ENCODE measurements around the gene POU3F3.

Gene POU3F3

GRCh38 chr2:104852090-104852666, 1.7 kb upstream of the POU3F3 start:
- intact Hi-C loops (cut with micrococcal nuclease): no loop called here
- Mint-ChIP-seq H3K4me3 (peak overlapping the region; percentile 92), H3K27ac (no peak overlapping the region), H3K4me1 (ENCODE audit: low read depth) (peaks cover 66% of the 10 kb centered on the region), H3K9me3 (no peaks in the 10 kb centered on the region), H3K36me3 (ENCODE audit: low read depth) (no peaks in the 10 kb centered on the region), H3K27me3 (peaks cover 84% of the 10 kb centered on the region)

- intact Hi-C loops (cut with micrococcal nuclease): no loop called here
- H3K27me3 Mint-ChIP-seq: peaks cover 81% of the 10 kb centered on the region
- H3K4me3 Mint-ChIP-seq: peak overlapping the region; percentile 92
These were observed 744 bp downstream of the POU3F3 start for GRCh38 chr2:104854498-104855220.

GRCh38 chr2:104855221-104856085, 1.5 kb downstream of the POU3F3 start:
- Mint-ChIP-seq H3K36me3 (ENCODE audit: low read depth) (no peaks in the 10 kb centered on the region), H3K27me3 (peaks cover 82% of the 10 kb centered on the region), H3K27ac (no peak overlapping the region), H3K4me3 (no peak overlapping the region), H3K9me3 (no peaks in the 10 kb centered on the region), H3K4me1 (ENCODE audit: low read depth) (peaks cover 64% of the 10 kb centered on the region)
- intact Hi-C loops (cut with micrococcal nuclease): no loop called here

More at GRCh38 chr2:104854498-104855220, 744 bp downstream of the POU3F3 start:
- H3K36me3 Mint-ChIP-seq (ENCODE audit: low read depth): no peaks in the 10 kb centered on the region
- no peak overlapping the region for H3K27ac Mint-ChIP-seq
- H3K9me3 Mint-ChIP-seq: no peaks in the 10 kb centered on the region
- peaks cover 69% of the 10 kb centered on the region for H3K4me1 Mint-ChIP-seq (ENCODE audit: low read depth)

GRCh38 chr2:104856086-104856972, 2.4 kb downstream of the POU3F3 start:
- no peaks in the 10 kb centered on the region for H3K36me3 Mint-ChIP-seq (ENCODE audit: low read depth)
- H3K9me3 Mint-ChIP-seq: no peaks in the 10 kb centered on the region
- H3K27ac Mint-ChIP-seq: no peak overlapping the region
- peak overlapping the region; percentile 48 for H3K4me3 Mint-ChIP-seq
- H3K27me3 Mint-ChIP-seq: peaks cover 78% of the 10 kb centered on the region
- intact Hi-C loops (cut with micrococcal nuclease): no loop called here
- H3K4me1 Mint-ChIP-seq (ENCODE audit: low read depth): peaks cover 57% of the 10 kb centered on the region

- peaks cover 78% of the 10 kb centered on the region for H3K27me3 Mint-ChIP-seq
- H3K27ac Mint-ChIP-seq: no peak overlapping the region
- peak overlapping the region; percentile 53 for H3K4me3 Mint-ChIP-seq
- intact Hi-C loops (cut with micrococcal nuclease): no loop called here
- H3K9me3 Mint-ChIP-seq: no peaks in the 10 kb centered on the region
- peaks cover 58% of the 10 kb centered on the region for H3K4me1 Mint-ChIP-seq (ENCODE audit: low read depth)
- no peaks in the 10 kb centered on the region for H3K36me3 Mint-ChIP-seq (ENCODE audit: low read depth)
These were observed 3.0 kb downstream of the POU3F3 start for GRCh38 chr2:104856973-104857261.

GRCh38 chr2:104857262-104858005, 3.5 kb downstream of the POU3F3 start:
- Mint-ChIP-seq H3K9me3 (no peaks in the 10 kb centered on the region), H3K36me3 (ENCODE audit: low read depth) (no peaks in the 10 kb centered on the region), H3K27me3 (peaks cover 77% of the 10 kb centered on the region), H3K4me3 (peak overlapping the region; percentile 53), H3K4me1 (ENCODE audit: low read depth) (peaks cover 58% of the 10 kb centered on the region), H3K27ac (no peak overlapping the region)
- intact Hi-C loops (cut with micrococcal nuclease): no loop called here

GRCh38 chr2:104858006-104858978, 4.4 kb downstream of the POU3F3 start:
- Mint-ChIP-seq H3K36me3 (ENCODE audit: low read depth) (no peaks in the 10 kb centered on the region), H3K27ac (no peak overlapping the region), H3K9me3 (no peaks in the 10 kb centered on the region), H3K27me3 (peaks cover 75% of the 10 kb centered on the region), H3K4me1 (ENCODE audit: low read depth) (peaks cover 51% of the 10 kb centered on the region), H3K4me3 (no peak overlapping the region)
- intact Hi-C loops (cut with micrococcal nuclease): no loop called here

GRCh38 chr2:104859291-104859765, 5.4 kb downstream of the POU3F3 start:
- Mint-ChIP-seq H3K4me1 (ENCODE audit: low read depth) (peaks cover 52% of the 10 kb centered on the region), H3K4me3 (no peak overlapping the region), H3K9me3 (no peaks in the 10 kb centered on the region), H3K27me3 (peaks cover 75% of the 10 kb centered on the region), H3K36me3 (ENCODE audit: low read depth) (no peaks in the 10 kb centered on the region), H3K27ac (no peak overlapping the region)
- intact Hi-C loops (cut with micrococcal nuclease): no loop called here

GRCh38 chr2:104859766-104860450, 6.0 kb downstream of the POU3F3 start:
- Mint-ChIP-seq H3K4me1 (ENCODE audit: low read depth) (peaks cover 46% of the 10 kb centered on the region), H3K27me3 (peaks cover 75% of the 10 kb centered on the region), H3K27ac (no peak overlapping the region), H3K9me3 (no peaks in the 10 kb centered on the region), H3K4me3 (no peak overlapping the region), H3K36me3 (ENCODE audit: low read depth) (no peaks in the 10 kb centered on the region)
- intact Hi-C loops (cut with micrococcal nuclease): loop anchor here (5.0 kb wide), 1 partner anchor 177 kb away; the partner anchor contains the start of gene MRPS9

GRCh38 chr2:104860451-104860790, 6.5 kb downstream of the POU3F3 start:
- H3K4me3 Mint-ChIP-seq: no peak overlapping the region
- no peaks in the 10 kb centered on the region for H3K36me3 Mint-ChIP-seq (ENCODE audit: low read depth)
- H3K27me3 Mint-ChIP-seq: peaks cover 80% of the 10 kb centered on the region
- intact Hi-C loops (cut with micrococcal nuclease): loop anchor here (5.0 kb wide), 1 partner anchor 177 kb away; the partner anchor contains the start of gene MRPS9
- no peak overlapping the region for H3K27ac Mint-ChIP-seq
- H3K9me3 Mint-ChIP-seq: no peaks in the 10 kb centered on the region
- peaks cover 46% of the 10 kb centered on the region for H3K4me1 Mint-ChIP-seq (ENCODE audit: low read depth)

- Mint-ChIP-seq H3K27me3 (peaks cover 87% of the 10 kb centered on the region), H3K36me3 (ENCODE audit: low read depth) (no peaks in the 10 kb centered on the region), H3K4me1 (ENCODE audit: low read depth) (peaks cover 43% of the 10 kb centered on the region), H3K4me3 (no peak overlapping the region), H3K27ac (no peak overlapping the region), H3K9me3 (no peaks in the 10 kb centered on the region)
- intact Hi-C loops (cut with micrococcal nuclease): loop anchor here (5.0 kb wide), 1 partner anchor 176 kb away; the partner anchor contains the start of gene MRPS9
These were observed 7.6 kb downstream of the POU3F3 start for GRCh38 chr2:104861351-104862057.
